GM23338 (cell line): ENCODE results near the gene XPO6. TPM values are rescaled to one million over a fixed set of nuclear protein-coding genes. Genes with fewer than 3 reads are reported as not detected.

Experiments used
- ATAC-seq: fragments of 200-7000 bp; cut with Tn5 transposase; 3 replicates; pipeline ENCODE4 v1.9.1; 2020
- DNase-seq: peaks from one replicate; pipeline ENCODE4 v3.0.0-alpha.2; 2015; ENCODE audit warnings: low spot score
- H2AFZ ChIP-seq: fragments of 200-600 bp; sonication (generic); 2 replicates; pipeline ENCODE4 v1.8.0; 2016; ENCODE audit warnings: antibody characterized with exemption, mild to moderate bottlenecking, moderate library complexity
- H3F3A ChIP-seq: fragments of 200-600 bp; sonication (generic); replicated peaks from 2 replicates; pipeline ENCODE4 v1.8.0; 2017; ENCODE audit warnings: antibody characterized with exemption, mixed run types, low read depth
- H3K27ac ChIP-seq: fragments of 200-600 bp; sonication (generic); 2 replicates; pipeline ENCODE4 v1.6.1; 2016; ENCODE audit warnings: low read depth
- H3K27me3 ChIP-seq: fragments of 200-600 bp; sonication (generic); 2 replicates; pipeline ENCODE4 v1.8.0; 2016; ENCODE audit warnings: mild to moderate bottlenecking, mixed run types, moderate library complexity; ENCODE audit not compliant: insufficient read depth
- H3K36me3 ChIP-seq: fragments of 200-600 bp; sonication (generic); 2 replicates; pipeline ENCODE4 v1.8.0; 2016; ENCODE audit warnings: mild to moderate bottlenecking; ENCODE audit not compliant: insufficient read depth
- H3K4me1 ChIP-seq: fragments of 200-600 bp; sonication (generic); 2 replicates; pipeline ENCODE4 v1.8.0; 2016; ENCODE audit warnings: mild to moderate bottlenecking, moderate library complexity; ENCODE audit not compliant: insufficient read depth
- H3K4me2 ChIP-seq: fragments of 200-600 bp; sonication (generic); 2 replicates; pipeline ENCODE4 v1.7.1; 2017; ENCODE audit warnings: mixed run types
- H3K4me3 ChIP-seq: fragments of 200-600 bp; sonication (generic); 2 replicates; pipeline ENCODE4 v1.6.1; 2016; ENCODE audit warnings: mixed run types
- H3K79me2 ChIP-seq: fragments of 200-600 bp; sonication (generic); replicated peaks from 2 replicates; pipeline ENCODE4 v1.8.0; 2017; ENCODE audit warnings: mild to moderate bottlenecking; ENCODE audit not compliant: insufficient read depth
- H3K9me2 ChIP-seq: fragments of 200-600 bp; sonication (generic); 2 replicates; pipeline ENCODE4 v1.8.0; 2017; ENCODE audit not compliant: insufficient read depth
- H4K20me1 ChIP-seq: fragments of 200-600 bp; sonication (generic); replicated peaks from 2 replicates; pipeline ENCODE4 v1.8.0; 2017; ENCODE audit warnings: mild to moderate bottlenecking; ENCODE audit not compliant: insufficient read depth
- H3K27ac Mint-ChIP-seq: 2 replicates; pipeline ENCODE4 v1.8.0; 2020; ENCODE audit warnings: inconsistent platforms, mild to moderate bottlenecking, moderate library complexity, mixed read lengths
- H3K27me3 Mint-ChIP-seq: 3 replicates; pipeline ENCODE4 v1.8.0; 2022; ENCODE audit warnings: low read depth, mild to moderate bottlenecking, moderate library complexity, mixed read lengths, inconsistent platforms; ENCODE audit not compliant: insufficient read depth, poor library complexity
- H3K36me3 Mint-ChIP-seq: 3 replicates; pipeline ENCODE4 v1.8.0; 2021; ENCODE audit warnings: low read depth, mild to moderate bottlenecking, inconsistent platforms, moderate library complexity, mixed read lengths
- H3K4me1 Mint-ChIP-seq: 3 replicates; pipeline ENCODE4 v1.8.0; 2020; ENCODE audit warnings: mild to moderate bottlenecking, inconsistent platforms, mixed read lengths
- H3K4me3 Mint-ChIP-seq: 3 replicates; pipeline ENCODE4 v1.8.0; 2021; ENCODE audit warnings: moderate library complexity, mild to moderate bottlenecking, inconsistent platforms, mixed read lengths
- H3K9me3 Mint-ChIP-seq: 3 replicates; pipeline ENCODE4 v1.8.0; 2020; ENCODE audit warnings: moderate library complexity, mild to moderate bottlenecking, inconsistent platforms, mixed read lengths
- CREB1 ChIP-seq: fragments of 250-450 bp; sonication (Bioruptor Pico); IDR thresholded peaks from 2 replicates; pipeline ENCODE4 v1.5.0; 2020; ENCODE audit warnings: low read depth, mild to moderate bottlenecking, moderate library complexity
- CTCF ChIP-seq, 2 experiments: fragments of 200-600 bp in 1 of 2; sonication (generic) in 1 of 2; conservative IDR thresholded peaks; 2 replicates each; pipeline versions ENCODE4 v1.5.1 to v1.6.1; 2016 to 2017; ENCODE audit warnings: antibody characterized with exemption in 2 of 2, low read depth in 2 of 2, mild to moderate bottlenecking in 2 of 2, moderate library complexity in 1 of 2
- ETS1 ChIP-seq: IDR thresholded peaks from 2 replicates; pipeline ENCODE4 v1.6.1; 2016; ENCODE audit warnings: antibody characterized with exemption
- EZH2 ChIP-seq: fragments of 200-600 bp; sonication (generic); IDR thresholded peaks from one replicate; pipeline ENCODE4 v1.8.0; 2017; ENCODE audit warnings: antibody characterized with exemption, mild to moderate bottlenecking, low read depth; ENCODE audit not compliant: unreplicated experiment
- EZH2phosphoT487 ChIP-seq: fragments of 200-600 bp; sonication (generic); IDR thresholded peaks from one replicate; pipeline ENCODE4 v1.8.1; 2018; ENCODE audit warnings: antibody characterized with exemption; ENCODE audit not compliant: unreplicated experiment
- JUNB ChIP-seq: IDR thresholded peaks from one replicate; pipeline ENCODE4 v1.6.1; 2016; ENCODE audit warnings: antibody characterized with exemption; ENCODE audit not compliant: unreplicated experiment
- NANOG ChIP-seq: IDR thresholded peaks from 2 replicates; pipeline ENCODE4 v1.6.1; 2016; ENCODE audit warnings: antibody characterized with exemption, borderline replicate concordance
- POLR2AphosphoS5 ChIP-seq: IDR thresholded peaks from 2 replicates; pipeline ENCODE4 v1.6.1; 2016; ENCODE audit warnings: antibody characterized with exemption, low read depth
- REST ChIP-seq: IDR thresholded peaks from one replicate; pipeline ENCODE4 v1.6.1; 2018; ENCODE audit warnings: antibody characterized with exemption; ENCODE audit not compliant: unreplicated experiment
- STAT1 ChIP-seq: IDR thresholded peaks from one replicate; pipeline ENCODE4 v1.6.1; 2016; ENCODE audit warnings: antibody characterized with exemption; ENCODE audit not compliant: unreplicated experiment
- ZNF114 ChIP-seq: fragments of 250-450 bp; sonication (Bioruptor Pico); IDR thresholded peaks from 2 replicates; pipeline ENCODE4 v1.5.0; 2020; ENCODE audit warnings: mild to moderate bottlenecking, moderate library complexity
- ZNF331 ChIP-seq: fragments of 250-450 bp; sonication (Bioruptor Pico); IDR thresholded peaks from 2 replicates; pipeline ENCODE4 v1.5.0; 2020; ENCODE audit warnings: low read depth, mild to moderate bottlenecking, moderate library complexity
- ZNF462 ChIP-seq: fragments of 250-450 bp; sonication (Bioruptor Pico); IDR thresholded peaks from 2 replicates; pipeline ENCODE4 v1.5.0; 2020; ENCODE audit warnings: mild to moderate bottlenecking, moderate library complexity
- polyA plus RNA-seq: library from polyadenylated mRNA; unstranded; fragments of >200 nt; fragmentation: Nextera tagmentation; extraction: Ambion mirVana; gene quantifications from 2 replicates; pipeline ENCODE4 v1.2.1, GENCODE V29; 2016
- total RNA-seq: library from RNA; depleted of rRNA; stranded (reverse); fragments of >200 nt; shearing (Covaris generic); gene quantifications from 2 replicates; pipeline ENCODE4 v1.2.3, GENCODE V29; 2014

XPO6 gene
- total and polyA plus RNA-seq, 2 experiments from 2014 or later: 83.9 to 178 TPM

- no peaks in the 10 kb centered on the region for H3K27me3 Mint-ChIP-seq
- H3K36me3 Mint-ChIP-seq: peaks cover 32% of the 10 kb centered on the region
- no peak overlapping the region for H3K4me3 Mint-ChIP-seq
- no peaks in the 10 kb centered on the region for H3F3A ChIP-seq
- peaks cover 16% of the 10 kb centered on the region for H3K36me3 ChIP-seq
- H3K79me2 ChIP-seq: peaks cover 40% of the 10 kb centered on the region
- ATAC-seq (no peak), DNase-seq (no peak)
- no peak overlapping the region for H3K4me2 ChIP-seq
- peak overlapping the region; percentile 69 for H3K27ac Mint-ChIP-seq
- peaks cover 18% of the 10 kb centered on the region; the same call in 1 of the 2 replicates for H4K20me1 ChIP-seq
- peaks cover 33% of the 10 kb centered on the region for H3K4me1 Mint-ChIP-seq
- TF ChIP-seq CTCF (conservative IDR thresholded peaks at IDR 0.05; ENCODE audit: low read depth in 2 of 2): no peak
- no peak for TF ChIP-seq ZNF331
- TF ChIP-seq ETS1: no peak
- no peak for TF ChIP-seq EZH2
- no peak for TF ChIP-seq STAT1
- TF ChIP-seq REST: no peak
- TF ChIP-seq EZH2phosphoT487: no peak
- no peak for TF ChIP-seq CREB1
- TF ChIP-seq POLR2AphosphoS5: no peak
- TF ChIP-seq NANOG: no peak
- no peak for TF ChIP-seq ZNF462 (CRISPR knock-in tag)
- TF ChIP-seq ZNF114 (CRISPR knock-in tag): no peak
- TF ChIP-seq JUNB: no peak
- peak overlapping the region; percentile 7 for H3K27ac ChIP-seq
- no peaks in the 10 kb centered on the region for H3K9me2 ChIP-seq
- H2AFZ ChIP-seq: no peak overlapping the region
- H3K9me3 Mint-ChIP-seq: no peaks in the 10 kb centered on the region
- H3K4me1 ChIP-seq: no peaks in the 10 kb centered on the region
- H3K4me3 ChIP-seq: no peak overlapping the region
- no peaks in the 10 kb centered on the region for H3K27me3 ChIP-seq
Observed at GRCh38 chr16:28163699-28164098, 48.1 kb downstream of the XPO6 start.
